Lung (tissue), 12 donors: Measurements from ENCODE around the gene MT1HL1. TPM values are rescaled to one million over a fixed set of nuclear protein-coding genes. Genes with fewer than 3 reads are reported as not detected.
"Not testable (repeated sequence)": the region's sequence is repeated elsewhere in the genome, so short reads cannot be mapped to it uniquely, and the experiment has no call there.

Source experiments
- ATAC-seq: fragments of 200-7000 bp; cut with Tn5 transposase; one replicate; pipeline ENCODE4 v1.9.1; 2020; ENCODE audit warnings: moderate number of reproducible peaks; ENCODE audit not compliant: insufficient read depth, low FRiP score
- DNase-seq, 3 donors: peaks; one replicate each; pipeline ENCODE4 v3.0.0-alpha.2; 2013 to 2017
- H3K27ac ChIP-seq, 2 donors: one replicate each; pipeline ENCODE4 v1.5.1; 2013; ENCODE audit warnings: mild to moderate bottlenecking in 2 of 2, moderate library complexity in 2 of 2, control low read depth in 1 of 2, inconsistent platforms in 1 of 2, low read depth in 1 of 2, low read length in 1 of 2
- H3K27me3 ChIP-seq, 3 donors: one replicate each; pipeline ENCODE4 v1.5.1; 2013; ENCODE audit warnings: low read length in 2 of 3; ENCODE audit not compliant: control insufficient read depth in 3 of 3, insufficient read depth in 3 of 3
- H3K36me3 ChIP-seq, 4 donors: one replicate each; pipeline ENCODE4 v1.5.1; 2013; ENCODE audit warnings: low read length in 4 of 4, mild to moderate bottlenecking in 1 of 4, moderate library complexity in 1 of 4; ENCODE audit not compliant: control insufficient read depth in 4 of 4, insufficient read depth in 4 of 4
- H3K4me1 ChIP-seq, 5 donors: one replicate each; pipeline ENCODE4 v1.5.1; 2013; ENCODE audit warnings: low read length in 5 of 5, mild to moderate bottlenecking in 2 of 5, moderate library complexity in 1 of 5; ENCODE audit not compliant: control insufficient read depth in 5 of 5, insufficient read depth in 5 of 5
- H3K4me3 ChIP-seq: one replicate; pipeline ENCODE4 v1.5.1; 2013; ENCODE audit warnings: mild to moderate bottlenecking, control low read depth, moderate library complexity
- H3K9ac ChIP-seq, 2 donors: one replicate each; pipeline ENCODE4 v1.5.1; 2013; ENCODE audit warnings: low read length in 2 of 2, control low read depth in 1 of 2; ENCODE audit not compliant: insufficient read depth in 1 of 2
- H3K9me3 ChIP-seq, 4 donors: one replicate each; pipeline ENCODE4 v1.5.1; 2013; ENCODE audit warnings: low read length in 3 of 4, mild to moderate bottlenecking in 1 of 4, moderate library complexity in 1 of 4; ENCODE audit not compliant: control insufficient read depth in 4 of 4, insufficient read depth in 3 of 4
- CTCF ChIP-seq: IDR thresholded peaks from 2 replicates; pipeline ENCODE4 v1.5.1; 2012; ENCODE audit warnings: mild to moderate bottlenecking; ENCODE audit errors: control extremely low read depth, extremely low read depth
- WGBS, 2 donors: extraction: QIAGEN DNeasy Blood & Tissue Kit; methylation state at CpG; one replicate each; pipeline ENCODE4 v1.1.7; 2013; 5-methylcytosine and 5-hydroxymethylcytosine counted together
- polyA plus RNA-seq, 2 donors: library from polyadenylated mRNA; stranded (reverse); fragments of 200-250 nt; gene quantifications; one replicate each; pipeline ENCODE4 v1.2.1, GENCODE V29; 2013
- total RNA-seq, 2 donors: library from RNA; depleted of rRNA in 1 of 2; stranded (reverse); fragments of >200 nt in 1 of 2; gene quantifications; one replicate each; pipeline ENCODE4 v1.2.1, GENCODE V29; 2014 to 2021
- donor health status: control.
- donor health status: control.
- donor health status: Bipolar disorder and iron deficiency.
- donor health status: healthy.
- donor health status: DM: yes; HTN: yes; CAD: no.

MT1HL1 gene
- total and polyA plus RNA-seq, 4 donors = not detected

DNA sequence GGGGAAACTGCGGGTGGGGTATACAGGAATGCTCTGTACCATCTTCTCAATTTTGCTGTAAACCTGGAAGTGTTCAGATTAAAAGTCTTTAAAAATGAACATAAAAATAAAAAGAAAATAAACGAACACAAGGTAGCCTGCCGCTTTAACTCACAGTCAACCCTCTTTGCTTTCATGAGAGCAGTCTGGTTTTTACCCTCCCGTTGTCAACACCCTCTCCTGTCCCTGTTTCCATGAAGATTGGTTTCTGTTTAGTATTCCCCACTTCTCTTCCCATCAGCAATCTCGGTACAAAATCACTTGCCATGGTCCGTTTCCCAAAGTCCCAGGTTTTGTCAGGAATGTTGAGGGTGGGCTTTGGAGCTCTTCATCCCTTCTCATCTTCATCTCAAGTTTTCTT lies 28.8 kb downstream of the MT1HL1 start:
- 86% methylated on average over 6 of the region's 6 CpGs for WGBS, 2 donors

GRCh38 chr1:236974025-236974424 lies 30.2 kb downstream of the MT1HL1 start:
- H3K27me3 ChIP-seq, H3K4me3 ChIP-seq, H3K36me3 ChIP-seq, H3K9ac ChIP-seq, DNase-seq, H3K4me1 ChIP-seq, ATAC-seq, H3K9me3 ChIP-seq, H3K27ac ChIP-seq: not testable (repeated sequence)
- WGBS, 2 donors = 85 to 91% methylated on average over 5 of the region's 5 CpGs

More for the DNA sequence above, 28.8 kb downstream of the MT1HL1 start:
- Histone ChIP-seq H3K27ac (no peak overlapping the region), H3K9me3 (no peaks in the 10 kb centered on the region), H3K4me1 (peaks cover 0 to 1% (median 0%) of the 10 kb centered on the region in 5 donors), H3K27me3 (no peaks in the 10 kb centered on the region), H3K4me3 (no peak overlapping the region), H3K36me3 (no peaks in the 10 kb centered on the region), H3K9ac (no peak overlapping the region)
- ATAC-seq (no peak), DNase-seq (no peak)
- no peak for TF ChIP-seq CTCF

GRCh38 chr1:236966636-236967035 lies 37.6 kb downstream of the MT1HL1 start:
- Histone ChIP-seq H3K9ac (no peak overlapping the region), H3K4me1 (no peaks in the 10 kb centered on the region), H3K9me3 (peaks cover 0 to 2% (median 0%) of the 10 kb centered on the region in 4 donors), H3K27me3 (no peaks in the 10 kb centered on the region), H3K27ac (no peak overlapping the region), H3K4me3 (no peak overlapping the region), H3K36me3 (no peaks in the 10 kb centered on the region)
- WGBS, 2 donors = 75 to 86% methylated on average over 6 of the region's 6 CpGs
- no peak for DNase-seq
- no peak for ATAC-seq
- TF ChIP-seq CTCF = no peak

DNA sequence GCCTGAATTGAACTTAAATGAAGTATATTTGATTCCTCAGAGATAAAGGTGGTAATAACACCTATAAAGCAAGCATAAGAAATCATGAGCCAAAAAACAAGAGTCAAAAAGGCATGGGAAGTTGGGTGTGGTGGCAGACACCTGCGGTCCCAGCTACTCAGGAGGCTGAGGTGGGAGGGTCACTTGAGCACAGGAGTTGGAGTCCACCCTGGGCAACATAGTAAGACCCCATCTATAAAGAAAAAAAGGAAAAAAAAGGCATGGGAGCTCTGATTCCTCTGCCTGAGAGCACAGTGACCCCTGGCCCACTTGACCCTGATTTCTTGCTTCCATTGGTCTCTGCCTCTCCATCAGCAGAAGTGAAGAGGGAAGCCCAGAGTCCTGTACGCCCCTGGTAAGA lies 40.3 kb downstream of the MT1HL1 start:
- Histone ChIP-seq H3K4me1 (no peaks in the 10 kb centered on the region), H3K27me3 (no peaks in the 10 kb centered on the region), H3K36me3 (no peaks in the 10 kb centered on the region), H3K4me3 (no peak overlapping the region), H3K9ac (no peak overlapping the region), H3K9me3 (peaks cover 0 to 6% (median 0%) of the 10 kb centered on the region in 4 donors), H3K27ac (no peak overlapping the region)
- ATAC-seq (no peak), DNase-seq (no peak)
- TF ChIP-seq CTCF = no peak
- 76 to 94% methylated on average over 2 of the region's 2 CpGs for WGBS, 2 donors
